ENCODE data around the gene GRIP2. TPM values are rescaled to one million over a fixed set of nuclear protein-coding genes. Genes with fewer than 3 reads are reported as not detected.

GRIP2 gene
- polyA plus RNA-seq (2012; ENCODE audit: insufficient read length, low read depth), result not detected

DNA sequence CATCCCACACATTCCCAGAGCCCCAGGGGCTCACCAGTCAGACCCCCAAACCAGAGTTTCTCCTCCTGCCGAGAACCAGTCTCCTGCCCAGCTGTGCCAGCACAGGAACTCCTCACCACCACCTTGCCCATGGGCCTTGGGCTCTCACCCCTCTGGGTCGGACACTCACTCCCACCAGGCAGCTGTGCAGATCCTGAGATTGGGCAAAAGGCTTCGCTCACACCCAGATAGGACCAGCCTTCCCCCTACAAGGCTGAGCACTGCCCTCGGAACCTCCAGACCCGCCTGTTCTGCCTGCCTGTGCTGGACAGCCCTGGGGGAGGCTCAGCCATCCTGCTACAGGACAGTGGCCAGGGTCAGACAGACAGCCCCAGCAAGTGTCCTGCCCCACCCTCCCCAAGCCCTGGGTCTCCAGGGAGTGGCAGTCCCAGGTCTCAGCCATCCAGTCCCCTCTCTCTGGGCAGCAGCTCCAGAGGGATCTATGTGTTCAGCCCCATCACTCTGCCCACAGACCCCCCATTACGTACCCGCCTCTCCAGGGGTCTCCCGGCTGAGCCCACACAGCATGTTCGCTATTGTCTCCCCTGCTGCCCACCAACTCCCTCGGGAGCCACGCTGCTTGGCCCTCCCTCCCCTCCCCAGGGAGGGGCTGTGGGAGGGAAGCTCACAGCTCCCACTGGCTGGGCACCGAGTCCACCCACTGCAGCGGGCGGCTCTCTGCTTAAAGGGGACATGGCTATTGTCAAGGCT, at the start of gene GRIP2:
TSS of gene GRIP2 (minus strand) at position 601 of the 750 bp plus-strand sequence. CDS start at position 567, 34 bp downstream.
- TF ChIP-seq SIN3A (IDR thresholded peaks at IDR 0.05; ENCODE audit: borderline replicate concordance, insufficient read depth, low read length), result no peak
- TF ChIP-seq FOXP2 (optimal IDR thresholded peaks at IDR 0.05; ENCODE audit: borderline replicate concordance, extremely low read depth, extremely low read length, insufficient read depth), result no peak
- TF ChIP-seq, protein P1, sequence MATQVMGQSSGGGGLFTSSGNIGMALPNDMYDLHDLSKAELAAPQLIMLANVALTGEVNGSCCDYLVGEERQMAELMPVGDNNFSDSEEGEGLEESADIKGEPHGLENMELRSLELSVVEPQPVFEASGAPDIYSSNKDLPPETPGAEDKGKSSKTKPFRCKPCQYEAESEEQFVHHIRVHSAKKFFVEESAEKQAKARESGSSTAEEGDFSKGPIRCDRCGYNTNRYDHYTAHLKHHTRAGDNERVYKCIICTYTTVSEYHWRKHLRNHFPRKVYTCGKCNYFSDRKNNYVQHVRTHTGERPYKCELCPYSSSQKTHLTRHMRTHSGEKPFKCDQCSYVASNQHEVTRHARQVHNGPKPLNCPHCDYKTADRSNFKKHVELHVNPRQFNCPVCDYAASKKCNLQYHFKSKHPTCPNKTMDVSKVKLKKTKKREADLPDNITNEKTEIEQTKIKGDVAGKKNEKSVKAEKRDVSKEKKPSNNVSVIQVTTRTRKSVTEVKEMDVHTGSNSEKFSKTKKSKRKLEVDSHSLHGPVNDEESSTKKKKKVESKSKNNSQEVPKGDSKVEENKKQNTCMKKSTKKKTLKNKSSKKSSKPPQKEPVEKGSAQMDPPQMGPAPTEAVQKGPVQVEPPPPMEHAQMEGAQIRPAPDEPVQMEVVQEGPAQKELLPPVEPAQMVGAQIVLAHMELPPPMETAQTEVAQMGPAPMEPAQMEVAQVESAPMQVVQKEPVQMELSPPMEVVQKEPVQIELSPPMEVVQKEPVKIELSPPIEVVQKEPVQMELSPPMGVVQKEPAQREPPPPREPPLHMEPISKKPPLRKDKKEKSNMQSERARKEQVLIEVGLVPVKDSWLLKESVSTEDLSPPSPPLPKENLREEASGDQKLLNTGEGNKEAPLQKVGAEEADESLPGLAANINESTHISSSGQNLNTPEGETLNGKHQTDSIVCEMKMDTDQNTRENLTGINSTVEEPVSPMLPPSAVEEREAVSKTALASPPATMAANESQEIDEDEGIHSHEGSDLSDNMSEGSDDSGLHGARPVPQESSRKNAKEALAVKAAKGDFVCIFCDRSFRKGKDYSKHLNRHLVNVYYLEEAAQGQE (IDR thresholded peaks at IDR 0.05; ENCODE audit: insufficient read depth in 1 of 2, low read depth in 2 of 2, low read length in 2 of 2), result no peak
- TF ChIP-seq TAF1 (IDR thresholded peaks at IDR 0.05; ENCODE audit: borderline replicate concordance, insufficient read depth, low read length), result no peak
- TF ChIP-seq POLR2AphosphoS5 (IDR thresholded peaks at IDR 0.05; ENCODE audit: low read depth, low read length), result no peak

DNA sequence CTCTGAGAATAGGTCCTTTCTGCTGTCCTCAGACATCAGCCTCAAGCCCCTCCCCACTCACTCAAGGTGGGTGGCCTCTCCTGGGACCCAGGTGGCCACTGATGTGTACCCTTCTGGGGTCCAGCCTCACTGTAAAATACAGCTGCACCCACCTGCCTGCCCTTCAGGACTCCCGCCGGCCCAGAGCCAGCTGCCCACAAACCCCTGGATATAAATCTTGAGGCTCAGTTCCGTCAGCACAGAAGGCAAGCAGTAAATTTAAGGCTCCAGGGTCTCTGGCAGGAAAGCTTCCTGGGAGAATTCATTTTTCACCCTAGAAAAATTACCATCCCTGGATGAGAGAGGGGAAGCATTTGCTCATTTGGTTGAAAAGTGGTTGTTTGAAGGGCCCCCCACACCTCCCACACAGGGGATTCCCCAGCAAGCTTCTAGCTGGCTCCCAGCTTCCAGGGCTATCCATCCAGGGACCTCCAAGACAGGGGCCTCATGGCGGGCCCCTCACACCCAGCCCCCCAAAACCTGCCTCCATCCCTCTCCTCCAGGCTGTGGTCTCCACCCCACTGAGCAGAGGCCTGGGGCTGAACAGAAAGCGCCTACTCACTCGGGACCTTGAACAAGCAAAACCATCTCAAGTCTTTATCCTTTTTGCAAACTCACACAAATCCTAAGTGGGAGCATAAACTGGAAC, 48.4 kb upstream of the GRIP2 start:
- TF ChIP-seq SIN3A (IDR thresholded peaks at IDR 0.05; ENCODE audit: borderline replicate concordance, insufficient read depth, low read length) (no peak), FOXP2 (optimal IDR thresholded peaks at IDR 0.05; ENCODE audit: borderline replicate concordance, extremely low read depth, extremely low read length, insufficient read depth) (no peak), POLR2AphosphoS5 (IDR thresholded peaks at IDR 0.05; ENCODE audit: low read depth, low read length) (no peak), TAF1 (IDR thresholded peaks at IDR 0.05; ENCODE audit: borderline replicate concordance, insufficient read depth, low read length) (no peak)
- TF ChIP-seq, protein P1 (IDR thresholded peaks at IDR 0.05; ENCODE audit: insufficient read depth in 1 of 2, low read depth in 2 of 2, low read length in 2 of 2), result no peak

DNA sequence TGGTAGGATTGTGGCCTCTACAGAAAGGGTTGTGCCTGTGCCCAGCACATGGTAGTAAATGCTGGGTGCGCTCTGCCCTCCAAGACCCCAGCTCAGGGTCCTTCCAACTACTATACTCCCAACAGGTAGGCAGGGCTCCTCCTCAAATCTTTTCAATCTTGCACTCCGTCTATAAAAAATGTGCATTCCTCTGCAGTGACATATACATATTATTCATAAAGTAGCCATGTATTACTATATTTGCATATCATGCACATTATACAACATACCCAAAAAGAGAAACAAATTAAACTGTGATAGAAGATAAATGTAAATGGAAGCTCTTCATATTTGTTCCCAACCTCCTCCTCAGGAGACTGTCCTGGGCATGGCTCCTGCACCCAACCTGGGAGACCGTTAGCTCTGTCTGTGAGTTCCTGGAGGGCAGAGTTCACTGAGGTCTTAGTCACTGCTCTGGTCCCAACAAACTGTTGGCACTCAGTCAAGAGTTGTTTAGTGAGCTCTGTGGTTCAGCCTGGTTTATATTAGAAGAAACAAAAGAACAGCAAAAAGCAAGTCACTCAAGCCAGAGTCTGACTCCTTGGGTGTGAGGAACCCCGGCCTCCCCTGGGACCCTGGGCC, 47.7 kb upstream of the GRIP2 start:
- TF ChIP-seq, protein P1 (IDR thresholded peaks at IDR 0.05; ENCODE audit: insufficient read depth in 1 of 2, low read depth in 2 of 2, low read length in 2 of 2), result no peak
- TF ChIP-seq FOXP2 (optimal IDR thresholded peaks at IDR 0.05; ENCODE audit: borderline replicate concordance, extremely low read depth, extremely low read length, insufficient read depth) (no peak), SIN3A (IDR thresholded peaks at IDR 0.05; ENCODE audit: borderline replicate concordance, insufficient read depth, low read length) (no peak), POLR2AphosphoS5 (IDR thresholded peaks at IDR 0.05; ENCODE audit: low read depth, low read length) (no peak), TAF1 (IDR thresholded peaks at IDR 0.05; ENCODE audit: borderline replicate concordance, insufficient read depth, low read length) (no peak)

DNA sequence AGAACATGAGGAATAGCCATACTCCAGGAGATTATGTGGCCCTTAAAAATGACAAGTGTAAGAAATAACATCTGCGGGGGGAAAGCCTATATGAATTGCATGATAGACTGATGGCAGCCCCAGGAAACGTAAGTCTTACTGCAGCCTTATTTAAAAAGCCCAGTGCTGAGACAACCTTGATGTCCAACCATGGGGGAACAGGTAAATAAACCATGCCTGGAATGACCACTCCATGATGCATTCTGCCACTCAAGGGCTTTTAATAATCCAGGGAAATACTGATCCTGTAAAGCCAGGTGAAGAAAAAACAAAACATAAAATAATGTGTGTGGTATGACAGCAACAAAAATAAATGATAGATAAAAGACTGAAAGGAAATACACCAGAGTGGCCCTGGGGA, 46.5 kb upstream of the GRIP2 start:
- TF ChIP-seq, protein P1 (IDR thresholded peaks at IDR 0.05; ENCODE audit: insufficient read depth in 1 of 2, low read depth in 2 of 2, low read length in 2 of 2), result no peak
- TF ChIP-seq TAF1 (IDR thresholded peaks at IDR 0.05; ENCODE audit: borderline replicate concordance, insufficient read depth, low read length), result no peak
- TF ChIP-seq POLR2AphosphoS5 (IDR thresholded peaks at IDR 0.05; ENCODE audit: low read depth, low read length), result no peak
- TF ChIP-seq FOXP2 (optimal IDR thresholded peaks at IDR 0.05; ENCODE audit: borderline replicate concordance, extremely low read depth, extremely low read length, insufficient read depth), result no peak
- TF ChIP-seq SIN3A (IDR thresholded peaks at IDR 0.05; ENCODE audit: borderline replicate concordance, insufficient read depth, low read length), result no peak

Measured in PFSK-1 (cell line).